Activated effector memory CD4-positive, alpha-beta T cell treated with anti-CD3 and anti-CD28 coated beads, Interleukin-2, amount 50 U/mL, for 16 hours (primary cell): Measurements from ENCODE around the gene FUZ.
"Not testable (repeated sequence)": the region's sequence is repeated elsewhere in the genome, so short reads cannot be mapped to it uniquely, and the experiment has no call there.

Experiments
- DNase-seq: peaks from one replicate; pipeline ENCODE4 v3.0.0-alpha.2; 2020

FUZ gene

DNA sequence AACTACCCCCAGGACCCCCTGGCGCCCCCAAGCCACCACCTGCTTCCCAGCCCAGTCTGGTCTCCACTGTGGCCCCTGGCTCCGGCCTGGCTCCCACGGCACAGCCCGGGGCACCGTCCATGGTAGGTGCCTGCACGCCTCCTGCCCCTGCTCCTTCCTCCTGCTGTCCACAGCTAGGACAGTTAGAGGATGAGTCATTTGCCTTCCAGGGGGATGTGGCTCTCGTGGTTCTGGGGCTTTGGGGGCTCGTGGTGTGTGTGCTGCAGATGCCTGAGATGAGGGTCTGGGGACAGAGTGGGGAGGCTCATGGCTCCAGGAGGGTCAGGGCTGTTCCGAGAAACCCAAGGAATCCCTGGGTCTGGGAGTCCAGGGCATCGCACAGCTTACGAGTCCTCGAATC is 17.7 kb upstream of the FUZ start:
- DNase-seq, result no peak

DNA sequence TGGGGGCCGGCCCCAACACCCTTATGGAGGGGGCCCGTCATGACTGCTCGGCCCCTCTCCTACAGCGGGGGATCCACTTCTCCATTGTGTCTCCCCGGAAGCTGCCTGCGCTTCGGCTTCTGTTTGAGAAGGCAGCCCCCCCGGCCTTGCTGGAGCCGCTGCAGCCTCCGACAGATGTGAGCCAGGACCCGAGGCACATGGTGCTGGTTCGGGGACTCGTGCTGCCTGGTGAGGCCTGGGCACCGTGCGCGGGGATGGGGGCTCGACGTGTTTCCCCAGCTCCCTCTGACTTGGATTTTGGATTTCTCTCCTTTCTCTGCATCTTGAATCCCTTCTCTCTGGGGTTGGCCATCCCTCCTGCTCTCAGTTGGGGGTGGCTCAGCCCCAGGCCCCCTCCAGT is 16.6 kb upstream of the FUZ start:
- DNase-seq, result no peak

DNA sequence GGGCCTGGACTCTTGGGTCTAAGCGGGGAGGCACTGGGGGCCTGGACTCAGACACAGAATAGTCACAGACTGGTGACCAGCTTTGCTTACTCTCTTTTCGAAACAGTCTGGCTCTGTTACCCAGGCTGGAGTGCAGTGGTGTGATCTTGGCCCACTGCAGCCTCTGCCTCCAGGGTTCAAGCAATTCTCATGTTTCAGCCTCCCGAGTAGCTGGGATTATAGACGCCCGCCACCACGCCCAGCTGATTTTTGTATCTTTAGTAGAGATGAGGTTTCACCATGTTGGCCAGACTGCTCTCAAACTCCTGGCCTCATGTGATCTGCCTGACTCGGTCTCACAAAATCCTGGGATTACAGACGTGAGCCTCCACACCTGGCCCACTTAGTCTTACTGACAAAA is 16.1 kb upstream of the FUZ start:
- no peak for DNase-seq

DNA sequence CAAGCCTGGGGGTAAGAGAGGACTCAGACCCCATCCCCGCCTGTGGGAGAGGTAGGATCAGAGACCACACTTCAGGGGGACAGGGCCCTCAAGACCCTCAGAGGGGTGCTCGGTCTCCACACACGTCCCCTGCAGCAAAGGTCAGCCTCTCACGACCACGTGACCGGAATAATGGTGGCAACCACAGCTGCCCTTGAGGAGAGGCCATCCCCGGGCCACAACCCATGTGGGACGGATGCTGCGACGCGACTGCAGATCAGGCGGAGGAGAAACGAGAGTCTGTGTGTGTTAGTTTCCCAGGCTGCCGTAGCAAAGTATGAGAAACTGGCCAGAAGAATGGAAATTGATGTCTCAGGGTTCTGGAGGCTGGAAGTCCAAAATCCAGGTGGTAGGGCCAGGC is 13.9 kb upstream of the FUZ start:
- no peak for DNase-seq

DNA sequence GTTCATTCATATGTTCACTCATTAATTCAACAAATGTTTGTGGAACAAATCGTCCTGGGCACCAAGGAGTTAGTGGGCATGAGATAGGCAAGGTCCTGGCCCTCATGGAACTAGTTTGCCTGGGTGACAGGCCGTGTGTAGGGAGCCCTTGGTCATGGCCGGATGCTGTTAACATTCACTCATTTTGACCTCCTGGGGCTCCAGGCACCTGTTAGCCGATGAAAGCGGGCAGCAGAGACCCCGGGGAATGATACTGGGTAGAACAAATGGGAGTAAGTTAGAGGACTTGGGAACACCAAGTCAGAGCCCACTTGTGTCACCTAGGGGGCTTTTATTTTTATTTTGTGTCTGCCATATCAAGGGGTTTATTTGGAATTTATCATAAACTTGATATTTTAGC is 11.6 kb upstream of the FUZ start:
- no peak for DNase-seq

DNA sequence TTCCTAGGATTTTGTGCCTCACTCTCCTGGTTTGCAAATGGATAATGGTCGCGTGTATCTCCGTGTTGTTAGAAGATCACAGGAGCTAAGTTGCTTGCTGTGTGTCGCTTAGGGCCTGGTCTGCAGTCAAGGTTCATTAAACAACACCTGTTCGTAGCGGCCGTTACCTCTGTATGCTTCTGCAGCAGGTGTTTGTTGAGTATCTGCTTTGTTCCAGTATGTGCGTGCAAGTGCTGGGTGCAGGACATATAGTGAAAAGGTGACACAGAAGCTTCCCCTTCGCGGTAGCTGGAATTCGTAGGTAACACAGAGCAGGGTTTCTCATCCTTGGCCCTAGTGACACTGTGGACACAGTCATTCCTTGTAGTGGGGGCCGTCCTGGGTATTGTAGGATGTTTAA is 10.4 kb upstream of the FUZ start:
- DNase-seq, result no peak

DNA sequence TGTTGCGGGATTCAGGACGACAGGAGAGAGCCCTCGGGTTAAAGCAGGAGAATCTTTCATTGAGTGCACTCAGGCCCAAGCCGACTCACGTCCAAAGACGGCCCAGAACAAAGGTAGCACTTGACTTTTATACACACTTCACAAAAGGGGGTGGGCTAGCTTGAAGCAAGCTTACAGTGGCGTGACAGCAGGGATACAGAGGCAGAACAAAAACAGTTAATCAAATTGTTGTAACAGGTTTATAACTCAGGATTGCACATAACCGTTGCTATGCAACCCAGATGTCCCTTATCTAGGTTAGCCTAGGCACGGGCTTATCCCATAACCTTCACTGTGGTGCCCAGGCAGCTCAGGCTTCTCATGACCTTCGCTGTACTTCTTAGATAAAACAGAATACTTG is 7.0 kb upstream of the FUZ start:
- DNase-seq, result no peak

DNA sequence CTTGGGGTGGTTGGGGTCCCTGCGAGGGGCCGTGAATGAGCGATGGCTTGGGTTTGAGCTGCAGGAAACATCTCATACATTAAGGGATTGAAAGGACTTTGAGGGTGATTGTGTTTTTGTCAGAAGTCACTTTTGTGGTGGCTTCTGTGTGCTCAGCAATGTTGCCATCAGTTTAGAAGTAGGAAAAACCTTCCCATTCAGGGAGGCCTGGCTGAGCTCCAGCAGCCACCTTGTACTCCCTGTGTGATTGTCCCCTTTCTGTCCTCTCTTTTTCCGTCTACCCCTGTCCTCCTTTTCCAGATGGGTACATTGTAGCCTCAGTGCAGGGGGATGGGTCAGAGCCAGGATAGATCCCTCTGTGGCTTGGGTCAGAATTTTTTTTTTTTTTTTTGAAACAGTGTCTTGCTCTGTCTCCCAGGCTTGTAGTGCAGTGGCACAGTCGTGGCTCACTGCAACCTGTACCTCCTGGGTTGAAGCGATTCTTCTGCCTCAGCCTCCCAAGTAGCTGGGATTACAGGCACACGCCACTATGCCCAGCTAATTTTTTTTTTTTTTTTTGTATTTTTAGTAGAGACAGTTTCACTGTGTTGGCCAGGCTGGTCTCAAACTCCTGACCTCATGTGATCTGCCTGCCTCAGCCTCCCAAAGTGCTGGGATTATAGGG is 6.5 kb upstream of the FUZ start:
- DNase-seq, result not testable (repeated sequence)

DNA sequence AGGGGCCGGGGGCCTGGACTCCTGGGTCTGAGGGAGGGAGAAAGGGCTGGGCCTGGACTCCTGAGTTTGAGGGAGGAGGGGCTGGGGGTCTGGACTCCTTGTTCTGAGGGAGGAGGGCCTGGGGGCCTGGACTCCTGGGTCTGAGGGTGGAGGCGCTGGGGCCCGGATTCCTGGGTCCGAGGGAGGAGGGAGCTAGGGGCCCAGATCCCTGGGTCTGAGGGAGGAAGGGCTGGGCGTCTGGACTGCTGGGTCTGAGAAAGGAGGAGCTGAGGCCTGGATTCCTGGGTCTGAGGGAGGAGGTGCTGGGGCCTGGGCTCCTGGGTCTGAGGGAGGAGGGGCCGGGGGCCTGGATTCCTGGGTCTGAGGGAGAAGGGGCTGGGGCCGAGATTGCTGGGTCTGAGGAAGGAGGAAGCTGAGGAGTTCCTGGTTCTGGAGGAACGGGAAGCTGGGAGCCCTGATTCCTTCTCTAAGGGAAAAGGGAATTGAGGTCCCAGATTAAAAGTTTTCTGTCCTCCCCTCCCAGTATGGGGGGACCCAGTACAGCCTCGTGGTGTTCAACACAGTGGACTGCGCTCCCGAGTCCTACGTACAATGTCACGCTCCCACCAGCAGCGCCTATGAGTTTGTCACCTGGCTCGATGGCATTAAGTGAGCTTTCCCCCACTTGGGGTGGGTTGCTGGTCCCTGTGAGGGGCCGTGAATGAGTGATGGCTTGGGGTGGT is 5.7 kb upstream of the FUZ start:
- no peak for DNase-seq

DNA sequence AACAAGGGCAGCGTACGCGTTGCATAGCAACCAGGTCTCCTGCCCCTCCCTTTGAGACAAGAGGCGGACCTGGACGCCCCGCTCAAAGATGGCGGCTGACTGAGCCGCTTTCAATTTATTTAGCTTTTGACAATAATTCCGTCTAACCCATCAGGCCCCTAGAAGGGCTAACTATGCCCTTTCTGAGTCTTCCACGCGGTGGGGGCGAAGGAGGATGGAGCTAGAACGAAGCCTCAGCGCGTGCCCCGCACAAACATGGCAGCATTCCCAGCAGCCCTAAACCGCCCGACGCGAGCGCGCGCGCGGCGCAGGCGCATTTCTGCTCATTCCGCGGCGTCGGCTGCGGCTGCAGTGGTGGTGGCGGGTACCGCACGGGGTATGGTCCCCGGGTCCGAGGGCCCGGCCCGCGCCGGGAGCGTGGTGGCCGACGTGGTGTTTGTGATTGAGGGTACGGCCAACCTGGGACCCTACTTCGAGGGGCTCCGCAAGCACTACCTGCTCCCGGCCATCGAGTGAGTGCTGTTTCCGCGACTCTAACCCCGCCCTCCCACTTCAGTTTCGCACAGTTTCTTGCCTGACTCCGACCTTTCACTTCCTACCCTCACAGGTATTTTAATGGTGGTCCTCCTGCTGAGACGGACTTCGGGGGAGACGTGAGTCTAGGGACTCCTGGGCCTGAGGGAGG is 5.0 kb upstream of the FUZ start, which contains the start of gene MED25:
TSS of gene MED25 (plus strand) at position 326 of the 685 bp plus-strand sequence. CDS start at position 379, 53 bp downstream.
- DNase-seq, result peak; percentile 95

DNA sequence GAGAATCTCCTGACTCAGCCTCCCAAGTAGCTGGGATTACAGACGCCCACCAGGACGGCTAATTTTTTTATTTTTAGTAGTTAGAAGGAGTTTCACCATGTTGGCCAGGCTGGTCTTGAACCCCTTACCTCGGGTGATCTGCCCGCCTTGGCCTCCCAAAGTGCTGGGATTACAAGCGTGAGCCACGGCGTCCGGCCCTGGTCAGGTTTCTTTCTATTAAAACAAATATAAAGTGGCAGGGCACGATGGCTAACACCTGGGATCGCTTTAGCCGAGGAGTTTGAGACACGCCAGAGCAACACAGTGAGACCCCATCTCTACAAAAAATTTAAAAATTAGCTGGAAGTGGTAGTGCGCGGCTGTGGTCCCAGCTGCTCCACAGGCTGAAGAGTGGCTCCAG is 3.5 kb upstream of the FUZ start:
- no peak for DNase-seq

DNA sequence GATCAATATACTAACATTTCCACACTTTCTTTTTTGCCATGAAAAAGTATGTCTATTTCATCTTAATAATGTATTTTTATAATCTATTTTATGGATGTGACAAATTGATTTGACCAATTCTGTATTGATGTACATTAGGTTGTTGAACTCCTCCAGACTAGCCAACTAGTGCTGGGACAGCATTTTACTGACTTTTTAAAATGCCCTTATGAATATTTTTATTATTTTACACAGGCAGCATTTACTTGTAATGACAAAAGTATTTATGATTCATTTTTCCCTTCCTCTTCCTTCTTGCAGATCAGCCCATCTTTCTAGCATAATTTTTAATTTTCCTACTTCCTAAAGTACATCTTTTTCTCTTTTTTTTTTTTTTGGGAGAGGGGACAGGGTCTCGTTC is 918 bp upstream of the FUZ start:
- no peak for DNase-seq

DNA sequence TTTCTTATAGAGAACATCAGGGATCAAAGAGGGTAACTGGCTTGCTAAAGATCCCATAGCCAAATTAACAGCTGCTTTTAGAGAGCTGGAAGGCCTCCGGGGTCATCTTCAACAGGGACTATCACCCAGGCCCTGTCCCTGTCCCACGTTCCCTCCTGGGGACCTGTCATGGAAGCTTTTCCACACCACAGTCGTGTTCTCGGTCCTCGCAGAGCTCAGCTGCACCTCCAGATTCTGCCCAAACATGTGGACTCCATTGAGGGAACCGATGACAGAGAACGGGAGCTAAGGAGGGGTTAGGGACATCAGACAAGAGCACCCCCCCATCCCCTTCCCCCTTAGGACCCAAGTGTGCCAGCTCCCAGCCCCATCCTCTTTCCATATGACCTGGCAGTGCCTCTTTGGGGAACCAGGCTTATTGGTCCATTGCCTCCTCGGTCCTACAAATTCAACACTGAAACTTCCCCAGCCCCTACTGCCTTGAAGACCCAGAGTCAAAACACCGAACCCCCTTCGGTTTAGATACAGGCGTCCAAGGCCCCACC is 568 bp downstream of the FUZ start:
- no peak for DNase-seq

DNA sequence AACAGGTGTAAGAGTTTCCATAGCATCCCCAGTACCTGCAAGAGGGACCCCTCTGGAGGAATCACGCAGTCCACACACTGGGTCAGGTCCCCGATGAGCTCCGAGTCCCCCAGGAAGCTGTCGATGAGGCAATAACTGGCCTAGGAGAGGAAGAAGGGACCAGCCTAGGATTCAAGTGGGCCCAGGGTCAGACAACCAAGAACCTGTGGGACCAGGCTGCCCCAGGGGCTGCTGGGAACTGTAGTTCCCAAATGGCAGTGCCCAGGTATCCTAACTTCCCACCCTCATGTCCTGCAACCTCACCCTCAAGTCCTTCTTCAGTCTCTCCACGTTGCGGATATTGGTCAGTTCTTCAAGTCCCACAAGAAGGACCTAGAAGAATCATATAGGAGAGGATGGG is 1.8 kb downstream of the FUZ start:
- DNase-seq, result no peak

DNA sequence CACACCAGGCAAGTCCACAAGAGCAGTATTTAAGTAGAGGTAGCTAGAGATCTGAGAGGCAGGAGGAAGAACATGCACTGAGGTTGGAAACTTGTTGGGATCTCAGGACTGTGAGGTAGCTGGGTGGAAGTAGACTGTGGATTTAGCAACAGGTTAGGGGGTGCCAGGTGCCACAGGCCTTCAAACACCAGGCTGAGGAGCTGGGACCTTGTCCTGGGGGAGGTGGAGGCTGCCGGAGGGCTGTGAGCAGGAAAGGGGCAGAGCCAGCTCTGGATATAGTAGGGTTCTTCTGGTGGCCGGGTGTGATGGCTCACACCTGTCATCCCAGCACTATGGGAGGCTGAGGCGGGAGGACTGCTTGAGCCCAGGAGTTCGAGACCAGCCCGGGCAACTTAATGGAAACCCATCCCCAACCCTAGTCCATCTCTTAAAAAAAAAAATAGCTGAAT is 3.1 kb downstream of the FUZ start:
- no peak for DNase-seq

DNA sequence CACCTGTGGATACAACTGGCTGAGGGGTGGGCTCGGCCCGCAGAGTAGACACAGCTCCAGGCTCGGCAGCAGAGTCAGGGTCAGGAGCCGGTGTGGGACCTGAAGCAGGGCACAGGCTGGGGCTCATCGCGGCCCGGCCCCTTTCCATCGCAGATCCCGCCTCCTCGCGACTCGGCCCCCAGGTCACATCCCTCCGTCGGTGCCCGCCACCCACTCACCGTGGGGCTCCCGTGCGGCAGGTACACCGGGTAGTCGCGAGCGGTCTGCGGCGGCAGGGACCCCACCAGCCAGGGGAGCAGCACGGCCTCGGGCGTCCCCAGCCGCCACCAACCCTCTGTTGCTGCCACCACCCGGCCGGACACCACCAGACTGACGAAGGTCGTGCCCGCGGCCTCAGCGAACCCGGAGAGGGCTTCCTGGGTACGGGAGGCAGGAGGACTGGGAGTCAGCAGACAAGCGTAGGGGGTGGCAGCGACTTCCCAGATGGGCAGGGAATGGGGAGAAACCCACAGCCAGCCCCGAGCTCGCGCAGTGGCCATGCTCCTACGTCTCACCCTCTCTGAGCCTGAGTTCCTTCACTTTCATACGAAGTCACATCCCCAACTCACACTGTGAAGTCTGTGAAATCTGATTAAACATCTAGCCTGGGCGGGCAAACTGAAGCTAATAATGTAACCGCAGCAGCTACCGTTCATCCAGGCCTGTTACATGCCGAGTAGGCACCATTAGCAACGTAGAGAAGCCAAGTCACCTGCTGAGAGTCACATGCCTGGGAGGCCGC is 3.7 kb downstream of the FUZ start:
- DNase-seq, result peak; percentile 85

DNA sequence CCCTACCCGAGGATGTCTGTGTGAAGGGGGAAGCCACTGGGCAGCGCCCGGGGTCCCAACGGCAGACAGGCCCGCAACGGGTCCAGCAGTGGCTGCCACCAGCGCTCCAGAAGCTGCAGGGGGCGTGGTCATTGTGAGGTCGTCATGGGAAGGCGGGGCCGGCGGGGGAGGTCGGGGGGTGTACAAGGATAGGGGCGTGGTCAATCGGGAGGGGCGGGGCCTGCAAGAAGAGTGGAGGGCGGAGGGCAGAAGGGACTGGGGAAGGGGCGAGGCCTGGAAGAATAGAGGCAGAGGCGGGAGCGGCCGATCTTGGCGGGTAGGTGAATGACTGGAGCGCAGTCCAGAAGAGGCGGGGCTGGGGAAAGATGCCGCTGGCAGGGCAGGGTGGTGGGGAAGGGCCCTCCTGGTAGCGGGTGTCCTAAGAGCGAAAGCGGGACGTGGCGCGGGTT is 4.4 kb downstream of the FUZ start:
- DNase-seq, result peak; percentile 94

DNA sequence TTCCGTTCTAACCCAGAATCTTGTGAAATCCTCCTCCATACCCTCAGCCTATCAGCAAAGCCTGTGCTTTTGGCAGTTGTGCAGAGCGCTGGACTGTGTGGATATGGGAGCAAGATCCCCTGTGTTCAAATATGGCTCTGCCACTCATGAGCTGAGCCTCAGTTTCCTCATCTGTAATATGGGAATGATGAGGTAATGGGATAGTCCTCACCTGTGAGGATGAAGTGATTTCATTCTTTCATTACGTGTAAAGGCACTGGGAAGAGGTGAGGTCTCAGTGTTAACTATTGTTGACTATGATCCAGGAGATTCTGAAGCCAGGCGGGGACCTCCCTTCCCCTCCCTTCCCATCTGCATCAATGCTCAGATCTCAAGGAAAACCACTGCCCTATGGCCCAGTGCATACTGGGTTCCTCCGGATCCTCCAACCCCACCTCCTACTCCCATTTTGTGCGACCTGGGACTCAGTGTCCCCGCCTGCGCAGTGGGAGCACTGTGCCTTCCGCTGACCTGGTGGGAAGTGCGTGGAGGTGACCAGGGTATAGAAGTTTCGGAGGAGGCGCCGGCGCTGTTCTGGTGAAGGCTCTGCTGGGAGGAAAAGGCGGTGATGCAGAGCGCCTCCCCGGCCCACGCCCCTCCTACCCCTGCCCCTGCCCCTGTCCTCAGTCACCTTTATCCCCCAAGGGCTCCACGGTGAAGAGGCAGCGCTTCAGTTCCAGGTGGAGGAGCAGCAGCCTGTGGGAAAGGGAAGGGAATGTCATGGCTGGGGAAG is 5.0 kb downstream of the FUZ start:
- DNase-seq, result no peak

DNA sequence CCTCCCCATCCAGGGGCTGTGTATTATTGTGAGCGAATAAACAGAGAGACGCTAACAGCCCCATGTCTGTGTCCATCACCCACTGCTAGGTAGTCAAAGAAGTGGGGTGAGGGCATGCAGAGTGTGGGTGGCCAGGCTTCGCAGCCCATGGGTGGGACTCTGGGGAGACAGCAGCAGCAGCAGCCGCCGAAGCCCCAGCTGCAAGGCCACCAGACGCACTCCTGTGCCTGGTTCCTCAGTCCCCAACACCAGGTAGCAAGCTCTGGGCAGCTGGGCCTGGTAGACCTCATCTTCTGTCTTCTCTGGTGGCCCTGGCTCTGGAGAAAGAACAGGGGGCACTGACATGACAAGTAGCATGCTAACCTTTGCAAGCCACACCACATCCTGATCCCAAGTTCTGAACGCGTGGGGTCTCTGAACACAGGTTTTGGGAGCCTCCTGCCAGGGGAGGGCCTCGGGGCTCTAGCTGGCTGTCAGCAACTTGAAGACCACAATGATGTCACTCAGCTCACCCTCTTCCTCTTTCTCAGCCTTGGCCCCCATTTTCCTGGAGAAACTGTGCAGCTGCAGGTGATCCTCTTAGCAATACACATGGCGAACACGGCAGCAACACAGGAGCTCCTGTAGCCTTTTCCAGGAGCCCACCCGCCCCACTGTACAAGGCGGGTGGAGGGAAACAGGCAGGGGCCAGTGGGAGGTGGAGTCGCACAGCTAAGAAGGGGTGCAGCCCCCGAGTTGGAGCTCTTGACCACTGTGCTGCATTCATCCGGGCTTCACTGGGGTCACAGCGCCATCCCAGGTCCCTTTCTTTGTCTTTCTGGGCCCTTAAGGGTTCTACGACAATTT is 5.8 kb downstream of the FUZ start:
- DNase-seq, result no peak

DNA sequence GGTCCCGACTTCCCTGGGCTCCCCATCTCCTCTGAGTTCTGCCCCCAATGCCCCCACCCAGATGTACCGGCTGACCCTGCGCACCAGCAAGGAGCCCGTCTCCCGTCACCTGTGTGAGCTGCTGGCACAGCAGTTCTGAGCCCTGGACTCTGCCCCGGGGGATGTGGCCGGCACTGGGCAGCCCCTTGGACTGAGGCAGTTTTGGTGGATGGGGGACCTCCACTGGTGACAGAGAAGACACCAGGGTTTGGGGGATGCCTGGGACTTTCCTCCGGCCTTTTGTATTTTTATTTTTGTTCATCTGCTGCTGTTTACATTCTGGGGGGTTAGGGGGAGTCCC is 6.5 kb downstream of the FUZ start:
- no peak for DNase-seq
